Measurements from ENCODE around the gene TTC27.

DNA sequence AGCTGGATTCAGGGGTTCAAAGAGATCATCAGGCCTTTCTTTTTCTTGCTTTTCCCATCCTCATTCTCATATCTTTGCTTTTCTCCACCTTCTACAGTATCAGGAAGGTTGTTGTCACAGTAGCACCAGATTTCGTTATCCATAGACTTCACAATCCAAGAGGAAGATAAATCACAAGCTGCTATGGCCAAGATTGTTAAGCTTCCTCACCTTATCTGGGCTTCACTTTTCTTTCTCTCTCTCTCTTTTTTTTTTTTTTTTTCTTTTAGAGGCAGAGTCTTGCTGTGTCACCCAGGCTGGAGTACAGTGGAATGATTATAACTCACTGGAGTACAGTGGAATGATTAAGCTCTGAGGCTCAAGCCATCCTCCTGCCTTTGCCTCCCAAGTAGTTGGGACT lies 93.5 kb downstream of the TTC27 start:
- TF ChIP-seq, protein P1, sequence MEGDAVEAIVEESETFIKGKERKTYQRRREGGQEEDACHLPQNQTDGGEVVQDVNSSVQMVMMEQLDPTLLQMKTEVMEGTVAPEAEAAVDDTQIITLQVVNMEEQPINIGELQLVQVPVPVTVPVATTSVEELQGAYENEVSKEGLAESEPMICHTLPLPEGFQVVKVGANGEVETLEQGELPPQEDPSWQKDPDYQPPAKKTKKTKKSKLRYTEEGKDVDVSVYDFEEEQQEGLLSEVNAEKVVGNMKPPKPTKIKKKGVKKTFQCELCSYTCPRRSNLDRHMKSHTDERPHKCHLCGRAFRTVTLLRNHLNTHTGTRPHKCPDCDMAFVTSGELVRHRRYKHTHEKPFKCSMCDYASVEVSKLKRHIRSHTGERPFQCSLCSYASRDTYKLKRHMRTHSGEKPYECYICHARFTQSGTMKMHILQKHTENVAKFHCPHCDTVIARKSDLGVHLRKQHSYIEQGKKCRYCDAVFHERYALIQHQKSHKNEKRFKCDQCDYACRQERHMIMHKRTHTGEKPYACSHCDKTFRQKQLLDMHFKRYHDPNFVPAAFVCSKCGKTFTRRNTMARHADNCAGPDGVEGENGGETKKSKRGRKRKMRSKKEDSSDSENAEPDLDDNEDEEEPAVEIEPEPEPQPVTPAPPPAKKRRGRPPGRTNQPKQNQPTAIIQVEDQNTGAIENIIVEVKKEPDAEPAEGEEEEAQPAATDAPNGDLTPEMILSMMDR (IDR thresholded peaks at IDR 0.05): no peak
- TF ChIP-seq POLR2A (IDR thresholded peaks at IDR 0.05): no peak
